BJ (cell line): Measurements from ENCODE around the gene IGFBP2. TPM values are rescaled to one million over a fixed set of nuclear protein-coding genes. Genes with fewer than 3 reads are reported as not detected.
A peak's percentile ranks its signal among the peaks of the same experiment; 100 is the strongest.

Experiments used
- CTCF ChIA-PET: fragments of 350-600 bp; formaldehyde crosslinking; extraction: SDS; loops from one replicate; lab custom pipeline; 2021; ENCODE audit warnings: antibody characterized with exemption, inconsistent platforms; lab: Yijun Ruan, JAX
- POLR2A ChIA-PET: fragments of 300-600 bp; sonication (Branson Sonifier 250); formaldehyde crosslinking; extraction: SDS; loops from one replicate; lab custom pipeline; 2021; ENCODE audit warnings: antibody characterized with exemption; lab: Charles Lee
- DNase-seq: peaks from one replicate; pipeline ENCODE4 v3.0.0-alpha.2; 2011; ENCODE audit warnings: low read depth
- H3K27me3 ChIP-seq: 2 replicates; pipeline ENCODE4 v1.6.0; 2011; ENCODE audit warnings: low read length; ENCODE audit not compliant: control insufficient read depth, insufficient read depth
- H3K36me3 ChIP-seq: 2 replicates; pipeline ENCODE4 v1.5.1; 2011; ENCODE audit warnings: low read length; ENCODE audit not compliant: control insufficient read depth, insufficient read depth
- H3K4me3 ChIP-seq: 2 replicates; pipeline ENCODE4 v1.5.1; 2011; ENCODE audit warnings: low read depth, mild to moderate bottlenecking, control low read depth, low read length
- polyA plus RNA-seq: library from polyadenylated mRNA; depleted of rRNA; stranded (reverse); fragments of >200 nt; gene quantifications from 2 replicates; pipeline ENCODE4 v1.2.3, GENCODE V29; 2011; rRNA removed
- TF ChIP-seq, protein P1 (sequence below): IDR thresholded peaks from 2 replicates; pipeline ENCODE4 v1.5.1; 2011; ENCODE audit warnings: low read depth, mild to moderate bottlenecking, control low read depth, inconsistent platforms, low read length, moderate library complexity; ENCODE audit not compliant: insufficient read depth

IGFBP2 gene
- polyA plus RNA-seq, 1 experiment: 142 TPM

- POLR2A ChIA-PET: interaction anchor here (0.6 kb wide), 1 partner anchor 16 kb away, joined by 3 read pairs; no protein-coding TSS in a partner anchor
- TF ChIP-seq, protein P1, sequence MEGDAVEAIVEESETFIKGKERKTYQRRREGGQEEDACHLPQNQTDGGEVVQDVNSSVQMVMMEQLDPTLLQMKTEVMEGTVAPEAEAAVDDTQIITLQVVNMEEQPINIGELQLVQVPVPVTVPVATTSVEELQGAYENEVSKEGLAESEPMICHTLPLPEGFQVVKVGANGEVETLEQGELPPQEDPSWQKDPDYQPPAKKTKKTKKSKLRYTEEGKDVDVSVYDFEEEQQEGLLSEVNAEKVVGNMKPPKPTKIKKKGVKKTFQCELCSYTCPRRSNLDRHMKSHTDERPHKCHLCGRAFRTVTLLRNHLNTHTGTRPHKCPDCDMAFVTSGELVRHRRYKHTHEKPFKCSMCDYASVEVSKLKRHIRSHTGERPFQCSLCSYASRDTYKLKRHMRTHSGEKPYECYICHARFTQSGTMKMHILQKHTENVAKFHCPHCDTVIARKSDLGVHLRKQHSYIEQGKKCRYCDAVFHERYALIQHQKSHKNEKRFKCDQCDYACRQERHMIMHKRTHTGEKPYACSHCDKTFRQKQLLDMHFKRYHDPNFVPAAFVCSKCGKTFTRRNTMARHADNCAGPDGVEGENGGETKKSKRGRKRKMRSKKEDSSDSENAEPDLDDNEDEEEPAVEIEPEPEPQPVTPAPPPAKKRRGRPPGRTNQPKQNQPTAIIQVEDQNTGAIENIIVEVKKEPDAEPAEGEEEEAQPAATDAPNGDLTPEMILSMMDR: no peak
- DNase-seq: no peak
- no peak overlapping the region for H3K4me3 ChIP-seq
- no peaks in the 10 kb centered on the region for H3K27me3 ChIP-seq
- H3K36me3 ChIP-seq: no peaks in the 10 kb centered on the region
- CTCF ChIA-PET: interaction anchor here (0.6 to 1.2 kb wide), 3 partner anchors 8 to 1004 kb away, joined by 3 to 4 read pairs (median 3); no protein-coding TSS in a partner anchor
Observed at GRCh38 chr2:216710551-216711301, 77.5 kb downstream of the IGFBP2 start.

DNA sequence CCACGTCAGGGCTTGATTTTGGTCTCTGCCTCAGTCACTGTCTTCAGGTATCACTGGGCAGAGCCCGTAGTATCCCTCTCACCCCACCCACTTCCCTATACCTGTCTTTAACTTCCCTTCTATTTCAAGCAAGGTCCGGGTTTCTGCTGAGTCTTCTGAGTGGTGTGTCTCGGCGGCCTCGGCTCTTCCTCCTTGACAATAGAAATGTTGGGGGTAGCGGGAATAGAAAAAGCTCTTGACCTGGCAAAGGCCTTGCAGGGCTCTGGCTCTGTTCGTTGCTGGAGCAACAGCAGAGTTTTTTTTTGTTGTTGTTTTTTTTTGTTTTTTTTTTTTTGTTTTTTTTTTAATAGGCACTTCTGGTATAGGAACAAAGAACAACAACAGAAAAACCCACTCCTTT, 78.1 kb downstream of the IGFBP2 start:
- POLR2A ChIA-PET: no interaction called here
- CTCF ChIA-PET: interaction anchor here (0.7 to 1.2 kb wide), 4 partner anchors 8 to 16 kb away, joined by 3 to 4 read pairs (median 4); no protein-coding TSS in a partner anchor
- no peak for DNase-seq
- no peaks in the 10 kb centered on the region for H3K27me3 ChIP-seq
- no peak overlapping the region for H3K4me3 ChIP-seq
- H3K36me3 ChIP-seq: no peaks in the 10 kb centered on the region
- TF ChIP-seq, protein P1: no peak

DNA sequence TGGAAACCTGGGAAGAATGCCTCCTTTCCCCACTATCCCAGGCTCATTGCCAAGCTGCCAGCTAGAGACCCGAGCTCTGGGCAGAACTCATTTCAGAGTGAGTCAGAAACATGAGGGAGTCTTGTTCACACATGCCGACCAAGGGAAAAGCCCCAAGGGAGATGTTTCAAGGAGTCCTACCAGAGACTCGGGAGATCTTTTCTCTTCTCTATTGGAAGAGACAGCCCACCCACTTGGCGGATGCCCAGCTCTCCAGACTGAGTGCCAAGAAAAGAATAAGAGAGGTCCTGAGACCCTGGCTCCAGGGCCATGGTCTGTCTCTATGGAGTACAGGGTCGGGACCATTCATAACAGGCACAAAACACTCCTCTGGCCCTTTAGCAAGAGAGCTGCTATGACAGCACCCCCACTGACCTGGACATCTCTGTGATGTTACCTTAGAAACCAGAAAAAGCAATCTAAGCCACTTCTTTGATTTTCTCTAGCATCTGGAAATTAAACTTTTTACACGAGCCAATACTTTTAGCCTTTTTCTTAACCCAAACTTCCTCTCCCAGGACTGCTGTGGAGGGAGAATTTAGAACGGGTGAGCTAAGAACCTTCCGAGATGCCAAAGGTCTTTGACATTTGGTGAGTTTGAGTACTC, 80.6 kb downstream of the IGFBP2 start:
- CTCF ChIA-PET: interaction anchor here (0.9 to 1.5 kb wide), 2 partner anchors 10 to 455 kb away, joined by 3 to 5 read pairs; no protein-coding TSS in a partner anchor

More for the DNA sequence above, 80.6 kb downstream of the IGFBP2 start:
- POLR2A ChIA-PET: interaction anchor here (1.0 kb wide), 1 partner anchor 18 kb away, joined by 4 read pairs; the partner anchor contains the start of gene IGFBP5
- Histone ChIP-seq H3K4me3 (no peak overlapping the region), H3K27me3 (no peaks in the 10 kb centered on the region), H3K36me3 (no peaks in the 10 kb centered on the region)
- TF ChIP-seq, protein P1: no peak
- peak; percentile 56 for DNase-seq

Other genes with a start within 250 kb of the IGFBP2 start
- 37.3 and 41.2 TPM in 2 replicates for gene SMARCAL1, start 220.9 kb upstream of the IGFBP2 start, polyA plus RNA-seq
- 4,924 and 5,113 TPM in 2 replicates for gene RPL37A, start 134.6 kb upstream of the IGFBP2 start, polyA plus RNA-seq
- 882 and 1,060 TPM in 2 replicates for gene IGFBP5, start 62.1 kb downstream of the IGFBP2 start, polyA plus RNA-seq
- gene TNP1, start 226.6 kb downstream of the IGFBP2 start, polyA plus RNA-seq: not detected in 2 replicates